ENCODE data around the gene RANGAP1. TPM values are rescaled to one million over a fixed set of nuclear protein-coding genes. Genes with fewer than 3 reads are reported as not detected.

The RANGAP1 gene
- total and polyA plus RNA-seq, 2 of the 13 experiments (the other 11 are each of a cell fraction or from before 2014, with no cell fraction given), result 51.8 to 83.9 TPM

- no peak overlapping the region for H2AFZ ChIP-seq (ENCODE audit: low read length)
- H3K27ac ChIP-seq (ENCODE audit: extremely low read length, insufficient read depth, low read length), result no peak overlapping the region
- H3K9me3 ChIP-seq (ENCODE audit: low read length), result no peaks in the 10 kb centered on the region
- ChIA-PET POLR2A (no interaction called here), CTCF (ENCODE audit: low intra/inter-chr PET ratio, low total read pairs) (no interaction called here)
- H3K27me3 ChIP-seq (ENCODE audit: control insufficient read depth in 1 of 2, insufficient read depth in 2 of 2, low read length in 2 of 2), result no peaks in the 10 kb centered on the region
- H3K9ac ChIP-seq (ENCODE audit: insufficient read depth, low read depth, low read length), result no peak overlapping the region
- no TSS peak for BruUV-seq (replicated peaks)
- ATAC-seq (no peak), DNase-seq (ENCODE audit: low spot score) (no peak), FAIRE-seq (no peak)
- WGBS (ENCODE audit: low lambda C conversion rate), result over 99% methylated on average over 15 of the region's 16 CpGs
- H3K4me2 ChIP-seq (ENCODE audit: low read depth, low read length), result no peak overlapping the region
- H3K4me3 ChIP-seq (replicated peaks in 1 of 3; ENCODE audit: insufficient read depth in 1 of 3, low read depth in 2 of 3, low read length in 3 of 3), result no peak overlapping the region
- intact Hi-C loops (cut with micrococcal nuclease; ENCODE audit: unreplicated experiment) (no loop called here), in situ Hi-C loops (cut with HindIII; ENCODE audit: extremely low pct_ligation_motif_present, low pct_unique_long_range_greater_than_20kb) (no loop called here)
- TF ChIP-seq PHF21A (CRISPR knock-in tag; IDR thresholded peaks at IDR 0.05), result no peak
- no peak for TF ChIP-seq ZBTB44 (CRISPR knock-in tag; IDR thresholded peaks at IDR 0.05)
- no peak for TF ChIP-seq HNRNPL (IDR thresholded peaks at IDR 0.05; ENCODE audit: low read depth, low read length)
- TF ChIP-seq PHB2 (IDR thresholded peaks at IDR 0.05; ENCODE audit: partially characterized antibody), result no peak
- TF ChIP-seq HDAC1 (CRISPR knock-in tag; IDR thresholded peaks at IDR 0.05), result no peak
- no peak for TF ChIP-seq MLLT10 (CRISPR knock-in tag; IDR thresholded peaks at IDR 0.05)
- TF ChIP-seq FOXJ3 (CRISPR knock-in tag; IDR thresholded peaks at IDR 0.05; ENCODE audit: borderline replicate concordance), result no peak
- TF ChIP-seq LRRFIP1 (CRISPR knock-in tag; conservative IDR thresholded peaks at IDR 0.05), result no peak
- no peak for TF ChIP-seq SOX13 (IDR thresholded peaks at IDR 0.05)
- TF ChIP-seq SOX13 (CRISPR knock-in tag; conservative IDR thresholded peaks at IDR 0.05 in 1 of 2, IDR thresholded peaks at IDR 0.05 in 1 of 2), result no peak
- TF ChIP-seq ZNF766 (CRISPR knock-in tag; IDR thresholded peaks at IDR 0.05; ENCODE audit: borderline replicate concordance), result no peak
- TF ChIP-seq ZNF430 (CRISPR knock-in tag; IDR thresholded peaks at IDR 0.05), result no peak
- TF ChIP-seq MEF2D (CRISPR knock-in tag; IDR thresholded peaks at IDR 0.05), result no peak
- no peak for TF ChIP-seq ZNF275 (CRISPR knock-in tag; IDR thresholded peaks at IDR 0.05; ENCODE audit: borderline replicate concordance)
- TF ChIP-seq, protein P1, sequence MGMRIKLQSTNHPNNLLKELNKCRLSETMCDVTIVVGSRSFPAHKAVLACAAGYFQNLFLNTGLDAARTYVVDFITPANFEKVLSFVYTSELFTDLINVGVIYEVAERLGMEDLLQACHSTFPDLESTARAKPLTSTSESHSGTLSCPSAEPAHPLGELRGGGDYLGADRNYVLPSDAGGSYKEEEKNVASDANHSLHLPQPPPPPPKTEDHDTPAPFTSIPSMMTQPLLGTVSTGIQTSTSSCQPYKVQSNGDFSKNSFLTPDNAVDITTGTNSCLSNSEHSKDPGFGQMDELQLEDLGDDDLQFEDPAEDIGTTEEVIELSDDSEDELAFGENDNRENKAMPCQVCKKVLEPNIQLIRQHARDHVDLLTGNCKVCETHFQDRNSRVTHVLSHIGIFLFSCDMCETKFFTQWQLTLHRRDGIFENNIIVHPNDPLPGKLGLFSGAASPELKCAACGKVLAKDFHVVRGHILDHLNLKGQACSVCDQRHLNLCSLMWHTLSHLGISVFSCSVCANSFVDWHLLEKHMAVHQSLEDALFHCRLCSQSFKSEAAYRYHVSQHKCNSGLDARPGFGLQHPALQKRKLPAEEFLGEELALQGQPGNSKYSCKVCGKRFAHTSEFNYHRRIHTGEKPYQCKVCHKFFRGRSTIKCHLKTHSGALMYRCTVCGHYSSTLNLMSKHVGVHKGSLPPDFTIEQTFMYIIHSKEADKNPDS (CRISPR knock-in tag; IDR thresholded peaks at IDR 0.05), result no peak
- no peaks in the 10 kb centered on the region for H3K4me1 ChIP-seq (ENCODE audit: insufficient read depth, low read length)
- peaks cover 13% of the 10 kb centered on the region for H3K79me2 ChIP-seq (ENCODE audit: insufficient read depth, low read length)
- peaks cover 7 to 37% of the 10 kb centered on the region in 2 experiments for H3K36me3 ChIP-seq (replicated peaks in 1 of 2; ENCODE audit: control insufficient read depth in 1 of 2, insufficient read depth in 2 of 2, low read length in 2 of 2)
- no peaks in the 10 kb centered on the region; the same call in 1 of the 2 replicates for H4K20me1 ChIP-seq (ENCODE audit: insufficient read depth, low read length)
Observed at GRCh38 chr22:41320416-41321240, 34.6 kb upstream of the RANGAP1 start.
